ENCODE data around the gene ITLN2.
"Not testable (repeated sequence)": the region's sequence is repeated elsewhere in the genome, so short reads cannot be mapped to it uniquely, and the experiment has no call there.

ITLN2 gene

DNA sequence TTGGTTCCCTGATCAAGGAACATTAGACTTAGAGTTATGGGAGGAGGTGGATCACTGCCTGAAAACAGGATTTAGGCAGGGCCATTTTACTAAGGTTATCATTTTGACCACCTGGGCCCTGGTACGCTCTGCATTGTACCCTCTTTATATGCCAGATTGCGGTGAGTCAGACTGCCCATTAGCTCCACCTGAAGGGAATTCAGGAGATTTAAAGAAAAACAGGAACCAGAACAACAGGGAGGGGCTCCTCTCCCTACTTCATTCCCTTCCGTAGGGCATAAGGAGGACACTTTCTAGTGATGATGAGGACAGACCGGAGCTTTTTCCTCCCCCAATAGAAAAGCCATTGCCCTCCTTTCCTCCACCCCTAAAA is 49.0 kb downstream of the ITLN2 start:
- no peak for DNase-seq (ENCODE audit: low spot score)

DNA sequence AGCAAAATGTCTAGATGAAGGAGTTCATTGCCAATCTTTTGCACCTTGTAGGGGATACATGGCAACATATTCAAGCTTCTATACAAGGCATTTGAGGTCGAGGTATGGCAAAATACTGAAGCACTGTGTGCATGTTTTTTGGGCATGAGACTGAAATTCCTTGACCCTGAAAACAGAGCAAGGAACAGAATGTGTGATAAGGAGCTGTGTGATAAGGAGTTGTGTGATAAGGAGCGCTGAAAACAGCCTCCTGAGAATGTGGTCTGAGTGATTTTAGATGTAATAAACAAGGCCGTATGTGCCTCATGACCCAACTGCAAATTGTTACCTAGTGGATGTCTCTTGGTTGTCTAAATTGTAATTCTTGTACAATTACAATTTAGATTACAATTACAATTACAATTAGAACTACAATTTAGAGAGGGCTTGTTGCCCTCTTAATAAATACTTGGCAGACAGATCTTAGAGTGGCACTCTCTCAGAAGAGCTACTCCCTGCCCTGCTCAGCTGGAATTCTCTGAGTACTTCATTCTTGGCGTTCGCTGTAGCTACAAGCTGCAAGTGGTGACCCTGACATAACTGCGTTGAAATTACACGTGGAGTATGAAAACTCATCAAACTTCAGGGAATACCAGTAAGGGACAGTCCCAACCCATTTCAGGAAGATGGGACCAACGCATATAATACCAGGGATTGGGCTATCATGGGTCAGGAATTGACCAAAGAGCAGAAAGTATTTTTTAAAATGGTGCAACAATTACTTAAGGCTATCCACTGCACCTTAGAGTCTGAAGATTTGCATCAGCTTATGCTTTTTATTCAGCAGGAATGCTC is 49.6 kb downstream of the ITLN2 start:
- DNase-seq (ENCODE audit: low spot score), result no peak

DNA sequence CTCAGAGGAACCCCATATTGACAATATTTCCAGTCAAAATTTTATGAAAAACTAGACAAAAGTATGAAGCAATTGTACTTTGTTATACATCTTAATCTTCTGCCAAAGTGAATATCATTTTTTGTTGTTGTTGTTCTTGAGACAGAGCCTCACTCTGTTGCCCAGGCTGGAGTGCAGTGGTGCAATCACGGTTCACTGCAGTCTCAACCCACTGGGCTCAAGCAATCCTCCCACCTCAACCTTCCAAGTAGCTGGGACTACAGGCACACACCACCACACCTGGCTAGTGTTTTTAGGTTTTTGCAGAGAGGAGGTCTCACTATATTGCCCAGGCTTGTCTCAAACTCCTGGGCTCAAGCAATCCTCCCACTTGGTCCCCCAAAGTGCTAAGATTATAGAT is 52.4 kb downstream of the ITLN2 start:
- DNase-seq (ENCODE audit: low spot score), result not testable (repeated sequence)

- DNase-seq (ENCODE audit: low spot score), result no peak
Measured at GRCh38 chr1:160901768-160902167, 52.8 kb downstream of the ITLN2 start.

- DNase-seq (ENCODE audit: low spot score), result not testable (repeated sequence)
Measured at GRCh38 chr1:160900683-160901082, 53.9 kb downstream of the ITLN2 start.
